ENCODE data around the gene BCOR.

DNA sequence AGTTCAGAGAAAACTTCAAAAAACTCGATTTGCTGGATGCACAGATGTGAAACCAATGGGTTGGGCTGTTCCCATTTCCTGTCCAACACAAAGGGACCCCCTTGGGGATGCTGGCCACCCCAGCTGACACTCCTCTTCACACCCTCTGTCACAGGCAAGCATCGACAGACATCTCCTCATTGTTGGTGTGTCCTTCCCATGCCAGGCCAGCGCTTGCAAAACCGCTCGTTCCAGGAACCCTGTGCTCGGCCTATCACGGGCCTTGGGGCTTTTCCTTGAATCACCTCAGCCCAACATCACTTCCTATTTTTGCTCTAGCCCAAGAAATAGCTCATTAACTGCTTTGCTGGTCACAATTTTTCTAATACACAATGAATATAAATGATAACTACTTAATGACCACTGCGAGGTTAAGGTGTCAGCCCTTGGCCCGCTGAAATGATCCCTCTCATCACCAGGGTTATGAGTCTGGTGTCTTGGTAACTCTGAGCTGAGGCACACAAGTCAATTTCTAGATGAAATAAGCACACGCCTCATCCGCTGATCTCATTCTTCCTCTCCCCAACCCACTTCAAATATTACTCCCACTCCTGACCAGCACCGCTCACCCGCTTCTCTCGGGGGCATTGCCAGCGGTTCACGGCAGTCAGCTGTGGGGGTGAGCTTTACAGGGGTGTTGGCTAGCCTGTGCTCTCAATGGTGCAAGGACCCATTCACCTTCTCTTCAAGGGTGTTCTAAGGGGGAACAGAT is 32.3 kb downstream of the BCOR start:
- TF ChIP-seq, protein P1, sequence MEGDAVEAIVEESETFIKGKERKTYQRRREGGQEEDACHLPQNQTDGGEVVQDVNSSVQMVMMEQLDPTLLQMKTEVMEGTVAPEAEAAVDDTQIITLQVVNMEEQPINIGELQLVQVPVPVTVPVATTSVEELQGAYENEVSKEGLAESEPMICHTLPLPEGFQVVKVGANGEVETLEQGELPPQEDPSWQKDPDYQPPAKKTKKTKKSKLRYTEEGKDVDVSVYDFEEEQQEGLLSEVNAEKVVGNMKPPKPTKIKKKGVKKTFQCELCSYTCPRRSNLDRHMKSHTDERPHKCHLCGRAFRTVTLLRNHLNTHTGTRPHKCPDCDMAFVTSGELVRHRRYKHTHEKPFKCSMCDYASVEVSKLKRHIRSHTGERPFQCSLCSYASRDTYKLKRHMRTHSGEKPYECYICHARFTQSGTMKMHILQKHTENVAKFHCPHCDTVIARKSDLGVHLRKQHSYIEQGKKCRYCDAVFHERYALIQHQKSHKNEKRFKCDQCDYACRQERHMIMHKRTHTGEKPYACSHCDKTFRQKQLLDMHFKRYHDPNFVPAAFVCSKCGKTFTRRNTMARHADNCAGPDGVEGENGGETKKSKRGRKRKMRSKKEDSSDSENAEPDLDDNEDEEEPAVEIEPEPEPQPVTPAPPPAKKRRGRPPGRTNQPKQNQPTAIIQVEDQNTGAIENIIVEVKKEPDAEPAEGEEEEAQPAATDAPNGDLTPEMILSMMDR (IDR thresholded peaks at IDR 0.05): no peak
- TF ChIP-seq POLR2AphosphoS5 (IDR thresholded peaks at IDR 0.05): no peak

Data from breast epithelium (tissue), 3 donors.